ENCODE measurements around the gene CACFD1.
A peak's percentile ranks its signal among the peaks of the same experiment; 100 is the strongest.

CACFD1 gene

GRCh38 chr9:133518706-133519449 is 59.1 kb downstream of the CACFD1 start:
- no peak for DNase-seq

GRCh38 chr9:133519693-133520092 is 59.9 kb downstream of the CACFD1 start:
- peak; percentile 32 for DNase-seq

GRCh38 chr9:133520121-133520835 is 60.5 kb downstream of the CACFD1 start:
- no peak for DNase-seq

Measured in hematopoietic multipotent progenitor cell treated with erythropoietin and hydrocortisone succinate and interleukin-3 and kit ligand, for 8 days (in vitro differentiated cells).